ENCODE measurements around the gene NRCAM. TPM values are rescaled to one million over a fixed set of nuclear protein-coding genes. Genes with fewer than 3 reads are reported as not detected.
"Not testable (repeated sequence)": the region's sequence is repeated elsewhere in the genome, so short reads cannot be mapped to it uniquely, and the experiment has no call there.

The NRCAM gene
- total RNA-seq, 1 donor from 2014 or later: 9.1 TPM

GRCh38 chr7:108348913-108349312, 107.3 kb downstream of the NRCAM start:
- DNase-seq (ENCODE audit: low spot score): no peak

- DNase-seq (ENCODE audit: low spot score): no peak
These were observed 108.6 kb downstream of the NRCAM start for GRCh38 chr7:108347616-108348015.

- DNase-seq (ENCODE audit: low spot score): no peak
These were observed 110.4 kb downstream of the NRCAM start for GRCh38 chr7:108345710-108346336.

- DNase-seq (ENCODE audit: low spot score): no peak
These were observed 115.3 kb downstream of the NRCAM start for GRCh38 chr7:108340856-108341411.

- not testable (repeated sequence) for DNase-seq (ENCODE audit: low spot score)
These were observed 115.8 kb downstream of the NRCAM start for GRCh38 chr7:108340406-108340805.

- DNase-seq (ENCODE audit: low spot score): no peak
These were observed 120.8 kb downstream of the NRCAM start for GRCh38 chr7:108335269-108335918.

- no peak for DNase-seq (ENCODE audit: low spot score)
These were observed 123.3 kb downstream of the NRCAM start for GRCh38 chr7:108332937-108333336.

GRCh38 chr7:108331971-108332370, 124.3 kb downstream of the NRCAM start:
- no peak for DNase-seq (ENCODE audit: low spot score)

- no peak for DNase-seq (ENCODE audit: low spot score)
These were observed 126.0 kb downstream of the NRCAM start for GRCh38 chr7:108330227-108330626.

- no peak for DNase-seq (ENCODE audit: low spot score)
These were observed 126.7 kb downstream of the NRCAM start for GRCh38 chr7:108329514-108329913.

- DNase-seq (ENCODE audit: low spot score): no peak
These were observed 128.0 kb downstream of the NRCAM start for GRCh38 chr7:108328174-108328651.

- DNase-seq (ENCODE audit: low spot score): no peak
These were observed 128.9 kb downstream of the NRCAM start for GRCh38 chr7:108327353-108327752.

GRCh38 chr7:108326938-108327337, 129.3 kb downstream of the NRCAM start:
- DNase-seq (ENCODE audit: low spot score): no peak

GRCh38 chr7:108324053-108325038, 131.9 kb downstream of the NRCAM start:
- no peak for DNase-seq (ENCODE audit: low spot score)

- no peak for DNase-seq (ENCODE audit: low spot score)
These were observed 133.1 kb downstream of the NRCAM start for GRCh38 chr7:108322925-108323832.

- no peak for DNase-seq (ENCODE audit: low spot score)
These were observed 134.2 kb downstream of the NRCAM start for GRCh38 chr7:108322046-108322445.

- no peak for DNase-seq (ENCODE audit: low spot score)
These were observed 134.9 kb downstream of the NRCAM start for GRCh38 chr7:108321359-108321758.

- no peak for DNase-seq (ENCODE audit: low spot score)
These were observed 139.5 kb downstream of the NRCAM start for GRCh38 chr7:108316708-108317107.

- no peak for DNase-seq (ENCODE audit: low spot score)
These were observed 141.7 kb downstream of the NRCAM start for GRCh38 chr7:108314551-108314950.

- DNase-seq (ENCODE audit: low spot score): no peak
These were observed 142.2 kb downstream of the NRCAM start for GRCh38 chr7:108314049-108314448.

Measured in mesenteric fat pad (tissue), 1 donor.